ENCODE results near the gene SLC13A2. TPM values are rescaled to one million over a fixed set of nuclear protein-coding genes. Genes with fewer than 3 reads are reported as not detected.

Gene SLC13A2
- total and polyA plus RNA-seq, 9 of the 15 experiments (the other 6 are each of a cell fraction or from before 2014, with no cell fraction given): 0.13 TPM; not detected in 8

- intact Hi-C loops (cut with micrococcal nuclease): no loop called here
- H3K9me1 ChIP-seq (ENCODE audit: control insufficient read depth, insufficient read depth, low read length): no peaks in the 10 kb centered on the region
- peaks cover 0 to 26% of the 10 kb centered on the region in 2 experiments; a peak in 2 of 5 replicates for H3K4me1 ChIP-seq (replicated peaks in 1 of 2; ENCODE audit: control insufficient read depth in 2 of 2, insufficient read depth in 2 of 2, low read length in 2 of 2)
- H3K27me3 ChIP-seq (ENCODE audit: control insufficient read depth in 2 of 2, insufficient read depth in 2 of 2, low read length in 2 of 2): peaks cover 3 to 32% of the 10 kb centered on the region in 2 experiments; a peak in 3 of 5 replicates
- in situ Hi-C loops (cut with MboI): no loop called here
- BruUV-seq (replicated peaks): no TSS peak
- FAIRE-seq (no peak), DNase-seq (ENCODE audit: extremely low read depth in 1 of 4, low spot score in 3 of 4) (no peak), ATAC-seq (no peak)
- H2AFZ ChIP-seq (ENCODE audit: low read depth, low read length): no peak overlapping the region
- no peak overlapping the region for H3K4me3 ChIP-seq
- H3K4me2 ChIP-seq (ENCODE audit: insufficient read depth, low read length): no peak overlapping the region
- no peak overlapping the region for H3K9ac ChIP-seq (ENCODE audit: insufficient read depth in 1 of 2, low read depth in 2 of 2, low read length in 2 of 2)
- no peaks in the 10 kb centered on the region; the same call in 1 of the 2 replicates for H3K9me3 ChIP-seq (replicated peaks; ENCODE audit: control insufficient read depth, insufficient read depth, low read depth, low read length)
- ChIA-PET POLR2A (interaction anchor here (0.6 to 1.4 kb wide), 2 partner anchors 9 to 170 kb away, joined by 3 to 5 read pairs; no protein-coding TSS in a partner anchor), CTCF (ENCODE audit: low intra/inter-chr PET ratio) (no interaction called here)
- H3K79me2 ChIP-seq (ENCODE audit: control insufficient read depth, insufficient read depth, low read length): no peaks in the 10 kb centered on the region
- no peaks in the 10 kb centered on the region for H4K20me1 ChIP-seq (replicated peaks; ENCODE audit: control insufficient read depth, insufficient read depth, low read length)
- H3K27ac ChIP-seq (ENCODE audit: extremely low read depth, low read depth, low read length): no peak overlapping the region
- WGBS (ENCODE audit: insufficient coverage, low coverage, missing lambda C conversion rate): 0% methylated on average over 4 of the region's 5 CpGs
- H3K36me3 ChIP-seq (ENCODE audit: control insufficient read depth, insufficient read depth, low read length): no peaks in the 10 kb centered on the region
- no peak for TF ChIP-seq ZNF253 (CRISPR knock-in tag; conservative IDR thresholded peaks at IDR 0.05)
- no peak for TF ChIP-seq RBM14 (IDR thresholded peaks at IDR 0.05; ENCODE audit: borderline replicate concordance, insufficient read depth, low read depth, low read length)
These were observed 45.8 kb downstream of the SLC13A2 start for GRCh38 chr17:28519236-28519635.

GRCh38 chr17:28520687-28521086 lies 47.2 kb downstream of the SLC13A2 start:
- FAIRE-seq (no peak), ATAC-seq (no peak), DNase-seq (ENCODE audit: extremely low read depth in 1 of 4, low spot score in 3 of 4) (no peak)
- no peaks in the 10 kb centered on the region for H3K79me2 ChIP-seq (ENCODE audit: control insufficient read depth, insufficient read depth, low read length)
- H4K20me1 ChIP-seq (replicated peaks; ENCODE audit: control insufficient read depth, insufficient read depth, low read length): no peaks in the 10 kb centered on the region
- no peaks in the 10 kb centered on the region for H3K36me3 ChIP-seq (ENCODE audit: control insufficient read depth, insufficient read depth, low read length)
- peaks cover 10 to 30% of the 10 kb centered on the region in 2 experiments; a peak in 4 of 5 replicates for H3K4me1 ChIP-seq (replicated peaks in 1 of 2; ENCODE audit: control insufficient read depth in 2 of 2, insufficient read depth in 2 of 2, low read length in 2 of 2)
- no peak overlapping the region for H3K27ac ChIP-seq (ENCODE audit: extremely low read depth, low read depth, low read length)
- 0% methylated on average over 6 of the region's 6 CpGs for WGBS (ENCODE audit: insufficient coverage, low coverage, missing lambda C conversion rate)
- H3K9me1 ChIP-seq (ENCODE audit: control insufficient read depth, insufficient read depth, low read length): no peaks in the 10 kb centered on the region
- CTCF ChIA-PET (ENCODE audit: low intra/inter-chr PET ratio): no interaction called here
- peaks cover 3 to 25% of the 10 kb centered on the region in 2 experiments; a peak in 3 of 5 replicates for H3K27me3 ChIP-seq (ENCODE audit: control insufficient read depth in 2 of 2, insufficient read depth in 2 of 2, low read length in 2 of 2)
- H2AFZ ChIP-seq (ENCODE audit: low read depth, low read length): no peak overlapping the region
- H3K4me2 ChIP-seq (ENCODE audit: insufficient read depth, low read length): no peak overlapping the region
- in situ Hi-C loops (cut with MboI) (no loop called here), intact Hi-C loops (cut with micrococcal nuclease) (no loop called here)
- BruUV-seq (replicated peaks): no TSS peak
- H3K9me3 ChIP-seq (replicated peaks; ENCODE audit: control insufficient read depth, insufficient read depth, low read depth, low read length): no peaks in the 10 kb centered on the region; the same call in 1 of the 2 replicates
- POLR2A ChIA-PET: interaction anchor here (0.6 to 1.7 kb wide), 7 partner anchors 8 to 204 kb away, joined by 3 to 7 read pairs (median 4); partner anchors contain the start of gene RPL23A
- no peak overlapping the region for H3K4me3 ChIP-seq
- H3K9ac ChIP-seq (ENCODE audit: insufficient read depth in 1 of 2, low read depth in 2 of 2, low read length in 2 of 2): no peak overlapping the region; a peak in 1 of 4 replicates
- TF ChIP-seq ZNF124 (CRISPR knock-in tag; IDR thresholded peaks at IDR 0.05) (no peak), HMGN3 (IDR thresholded peaks at IDR 0.05; ENCODE audit: borderline replicate concordance, extremely low read depth, insufficient read length, low read depth, low read length) (no peak), PRDM10 (IDR thresholded peaks at IDR 0.05; ENCODE audit: partially characterized antibody) (no peak), RBFOX2 (IDR thresholded peaks at IDR 0.05; ENCODE audit: low read depth, low read length) (no peak), ZNF280B (CRISPR knock-in tag; IDR thresholded peaks at IDR 0.05) (no peak), BACH1 (tag; IDR thresholded peaks at IDR 0.05) (no peak), GTF2F1 (IDR thresholded peaks at IDR 0.05; ENCODE audit: low read depth, low read length) (no peak), MCM3 (IDR thresholded peaks at IDR 0.05) (no peak), NCOA2 (IDR thresholded peaks at IDR 0.05; ENCODE audit: partially characterized antibody in 2 of 2) (no peak)
